Erythroblast (primary cell): Measurements from ENCODE around the gene KCNN1.
"Not testable (repeated sequence)": the region's sequence is repeated elsewhere in the genome, so short reads cannot be mapped to it uniquely, and the experiment has no call there.

Experiments used
- DNase-seq, 2 experiments: peaks; one replicate each; lab custom pipeline; 2025; lab: John Stamatoyannopoulos, UW
- GATA1 ChIP-seq: IDR thresholded peaks from 2 replicates; pipeline ENCODE4 v1.6.1; 2011; ENCODE audit warnings: low read depth, mild to moderate bottlenecking, control low read depth, low read length, moderate library complexity
- POLR2A ChIP-seq: IDR thresholded peaks from 2 replicates; pipeline ENCODE4 v1.6.1; 2011; ENCODE audit warnings: mild to moderate bottlenecking, low read length

Gene KCNN1

GRCh38 chr19:17996826-17997316, 30.0 kb downstream of the KCNN1 start:
- TF ChIP-seq GATA1 (no peak), POLR2A (no peak)
- DNase-seq = peak; percentile 83 to 93

- peak; percentile 64 to 69 for DNase-seq
- TF ChIP-seq POLR2A = no peak
- no peak for TF ChIP-seq GATA1
Measured at GRCh38 chr19:17997969-17998826, 31.3 kb downstream of the KCNN1 start.

GRCh38 chr19:17998827-17999150, 31.9 kb downstream of the KCNN1 start:
- TF ChIP-seq GATA1 (no peak), POLR2A (no peak)

GRCh38 chr19:17999684-18000479, 33.0 kb downstream of the KCNN1 start:
- TF ChIP-seq POLR2A (no peak), GATA1 (peak; percentile 95)
- peak; percentile 98 to 99 for DNase-seq

More at GRCh38 chr19:17998827-17999150, 31.9 kb downstream of the KCNN1 start:
- no peak for DNase-seq

- TF ChIP-seq GATA1 = no peak
- no peak for TF ChIP-seq POLR2A
- DNase-seq = no peak
Measured at GRCh38 chr19:18000480-18000914, 33.6 kb downstream of the KCNN1 start.

GRCh38 chr19:18000915-18001776, 34.2 kb downstream of the KCNN1 start:
- DNase-seq = peak; percentile 95 to 97

GRCh38 chr19:18001777-18002345, 35.0 kb downstream of the KCNN1 start:
- DNase-seq = peak in 1 of 2 experiments; percentile 74
- TF ChIP-seq POLR2A = no peak
- no peak for TF ChIP-seq GATA1

More at GRCh38 chr19:18000915-18001776, 34.2 kb downstream of the KCNN1 start:
- TF ChIP-seq POLR2A (peak; percentile 88), GATA1 (no peak)

- DNase-seq = peak in 1 of 2 experiments; percentile 43
- TF ChIP-seq GATA1 = no peak
Measured at GRCh38 chr19:18002347-18002850, 35.5 kb downstream of the KCNN1 start.

GRCh38 chr19:18005750-18006149, 38.8 kb downstream of the KCNN1 start:
- not testable (repeated sequence) for DNase-seq

- DNase-seq = peak; percentile 77 to 89
- TF ChIP-seq POLR2A (no peak), GATA1 (no peak)
Measured at GRCh38 chr19:18007044-18007916, 40.4 kb downstream of the KCNN1 start.

- peak; percentile 88 to 90 for DNase-seq
- no peak for TF ChIP-seq GATA1
- TF ChIP-seq POLR2A = peak; percentile 42
Measured at GRCh38 chr19:18007917-18008673, 41.2 kb downstream of the KCNN1 start, which contains the start of gene ARRDC2. Gene ARRDC2 (plus strand): TSS chr19:18008170. CDS start chr19:18008311, 141 bp downstream.
